ENCODE measurements around the gene PAOX.

- no peak for TF ChIP-seq POLR2A (IDR thresholded peaks at IDR 0.05; ENCODE audit: low read depth, low read length)
- TF ChIP-seq TAF1 (IDR thresholded peaks at IDR 0.05; ENCODE audit: low read depth, low read length) = no peak
Observed at GRCh38 chr10:133355266-133355665, 23.8 kb upstream of the PAOX start.
